HG03575 (cell line): ENCODE measurements around the gene DCUN1D4.

ENCODE experiments used
- ATAC-seq: cut with Tn5 transposase; IDR thresholded peaks from one replicate; pipeline ENCODE4 v1.9.1; 2021; ENCODE audit not compliant: unreplicated experiment, insufficient number of reproducible peaks, low FRiP score; ENCODE audit errors: extremely low read depth

Gene DCUN1D4

DNA sequence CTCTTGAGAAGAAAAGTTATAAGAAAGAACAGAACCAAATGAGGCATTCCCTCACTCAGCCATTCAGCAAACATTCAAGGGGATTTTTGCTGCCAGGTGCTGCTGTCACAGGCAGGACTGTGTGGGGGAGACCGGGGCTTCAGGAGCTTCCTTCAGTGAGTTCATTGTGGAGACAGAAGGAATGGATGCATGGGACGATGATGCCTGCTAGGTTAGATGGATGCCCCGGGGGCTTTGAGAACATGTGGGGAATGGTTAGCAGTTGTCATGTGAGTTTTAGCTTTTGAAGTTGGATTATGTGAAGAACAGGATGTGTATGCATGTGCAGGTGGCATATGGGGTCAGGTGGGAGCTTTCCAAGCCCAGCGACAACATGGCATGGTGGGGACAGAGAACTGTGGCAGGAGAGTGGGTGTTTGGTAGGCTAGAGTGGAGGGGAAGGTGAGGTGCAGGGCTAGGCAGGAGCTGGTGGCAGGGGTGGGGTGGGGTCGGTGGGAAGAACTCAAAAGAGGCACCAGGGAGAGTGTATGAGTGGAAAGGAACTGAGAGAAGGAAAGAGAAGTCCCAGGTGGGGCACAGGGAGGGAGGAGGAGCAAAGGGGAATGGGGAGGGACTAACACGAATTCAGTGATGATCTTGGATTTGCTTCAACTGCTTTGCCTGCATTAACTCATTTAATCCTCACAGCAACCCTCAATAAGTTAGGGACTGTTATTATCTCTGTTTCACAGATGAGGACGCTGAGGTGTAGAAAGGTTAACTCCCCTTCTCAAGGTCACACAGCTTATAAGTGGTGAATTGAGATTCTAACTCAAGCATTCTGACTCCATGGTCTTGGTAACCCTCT is 8.4 kb downstream of the DCUN1D4 start:
- ATAC-seq: no peak

- ATAC-seq: no peak
These were observed 9.0 kb downstream of the DCUN1D4 start for GRCh38 chr4:51851937-51852290.

- ATAC-seq: no peak
These were observed 10.2 kb downstream of the DCUN1D4 start for GRCh38 chr4:51853027-51853682.

- ATAC-seq: no peak
These were observed 12.3 kb downstream of the DCUN1D4 start for GRCh38 chr4:51855270-51855669.

GRCh38 chr4:51855751-51856150 is 12.8 kb downstream of the DCUN1D4 start:
- no peak for ATAC-seq

GRCh38 chr4:51858605-51859202 is 15.8 kb downstream of the DCUN1D4 start:
- no peak for ATAC-seq

DNA sequence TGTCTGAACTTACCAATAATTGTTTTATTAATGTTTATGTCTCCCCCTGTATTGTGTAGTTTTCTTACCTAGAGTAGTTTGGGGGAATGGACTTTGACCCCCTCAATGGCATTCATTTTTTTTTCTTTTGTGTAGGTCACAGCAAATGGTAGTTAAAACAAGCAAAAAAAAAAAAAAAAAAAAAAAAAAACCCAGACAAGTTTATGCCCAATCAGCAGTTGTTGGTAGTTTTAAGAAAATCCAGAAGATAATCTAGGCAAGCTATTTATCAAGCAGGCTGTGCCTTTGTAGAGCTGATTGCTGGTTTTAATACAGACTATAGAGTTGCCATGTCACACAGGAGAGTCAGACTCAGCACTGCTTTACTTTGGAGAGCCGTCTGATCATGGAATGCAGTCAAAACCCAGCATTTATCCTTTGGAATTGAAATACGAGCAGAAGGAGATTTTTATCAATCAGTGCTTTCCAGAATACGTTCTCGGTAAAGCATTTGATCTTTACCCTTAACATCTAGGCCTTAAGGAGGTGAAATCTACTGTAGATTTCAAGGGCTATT is 16.6 kb downstream of the DCUN1D4 start:
- no peak for ATAC-seq

DNA sequence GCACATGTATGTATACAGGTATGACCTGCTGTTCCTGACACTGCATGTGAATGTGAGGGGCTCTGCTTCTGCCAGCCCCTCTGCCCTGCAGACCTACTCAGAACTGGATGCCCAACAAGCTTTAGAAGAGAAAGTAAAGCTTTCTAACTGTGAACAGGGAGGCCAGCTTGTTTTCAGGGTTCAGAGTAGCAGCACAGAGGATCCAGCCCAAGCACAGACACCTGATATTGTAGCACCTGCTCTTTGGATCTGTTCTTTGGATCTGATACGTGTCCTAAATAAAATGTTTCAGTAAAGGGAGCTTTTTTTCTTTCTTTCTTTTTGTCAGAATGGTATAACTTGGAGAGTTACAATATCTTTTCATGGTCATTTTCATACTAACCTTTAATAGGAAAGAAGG is 19.2 kb downstream of the DCUN1D4 start:
- ATAC-seq: no peak

GRCh38 chr4:51862781-51863180 is 19.8 kb downstream of the DCUN1D4 start:
- ATAC-seq: no peak

DNA sequence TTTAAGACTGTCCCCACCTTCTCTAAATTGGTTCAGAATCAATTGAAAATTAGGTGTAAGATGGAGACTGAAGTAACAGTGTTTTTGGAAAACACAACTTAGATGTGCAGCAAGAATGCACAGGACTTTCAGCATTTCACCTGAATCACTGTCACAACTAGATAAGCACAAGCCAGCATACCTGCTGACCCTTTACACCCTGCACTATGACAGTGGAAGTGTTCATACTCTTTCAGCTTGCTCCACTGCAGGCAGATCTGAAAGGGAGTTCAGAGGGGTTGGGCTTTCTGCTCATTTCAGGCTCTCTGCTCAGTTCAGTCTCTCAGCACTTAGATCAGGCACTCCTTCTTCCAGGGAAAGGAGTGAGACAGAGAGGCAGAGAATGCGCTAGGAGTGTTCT is 22.8 kb downstream of the DCUN1D4 start:
- no peak for ATAC-seq

DNA sequence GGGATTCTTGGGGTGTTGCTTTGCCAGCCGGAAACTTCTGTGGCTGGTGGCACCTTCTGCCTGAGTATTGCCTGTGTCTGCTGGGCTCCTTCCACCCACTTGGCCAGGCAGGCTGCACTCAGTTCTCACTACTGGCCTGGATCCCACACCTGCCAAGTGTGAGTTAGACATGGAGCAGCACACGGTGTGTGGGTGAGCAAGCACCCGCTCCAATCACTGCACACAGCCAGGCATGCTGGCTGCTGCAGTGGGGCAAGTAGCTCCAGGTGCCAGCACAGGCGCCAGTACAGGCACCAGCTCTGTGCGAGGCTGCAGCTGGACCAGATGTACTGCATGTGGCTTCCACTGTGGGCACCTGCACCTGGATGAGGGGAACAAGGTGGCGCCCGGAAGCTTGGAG is 23.9 kb downstream of the DCUN1D4 start:
- no peak for ATAC-seq

- ATAC-seq: no peak
These were observed 24.9 kb downstream of the DCUN1D4 start for GRCh38 chr4:51867689-51868448.

- ATAC-seq: no peak
These were observed 25.5 kb downstream of the DCUN1D4 start for GRCh38 chr4:51868449-51868847.

DNA sequence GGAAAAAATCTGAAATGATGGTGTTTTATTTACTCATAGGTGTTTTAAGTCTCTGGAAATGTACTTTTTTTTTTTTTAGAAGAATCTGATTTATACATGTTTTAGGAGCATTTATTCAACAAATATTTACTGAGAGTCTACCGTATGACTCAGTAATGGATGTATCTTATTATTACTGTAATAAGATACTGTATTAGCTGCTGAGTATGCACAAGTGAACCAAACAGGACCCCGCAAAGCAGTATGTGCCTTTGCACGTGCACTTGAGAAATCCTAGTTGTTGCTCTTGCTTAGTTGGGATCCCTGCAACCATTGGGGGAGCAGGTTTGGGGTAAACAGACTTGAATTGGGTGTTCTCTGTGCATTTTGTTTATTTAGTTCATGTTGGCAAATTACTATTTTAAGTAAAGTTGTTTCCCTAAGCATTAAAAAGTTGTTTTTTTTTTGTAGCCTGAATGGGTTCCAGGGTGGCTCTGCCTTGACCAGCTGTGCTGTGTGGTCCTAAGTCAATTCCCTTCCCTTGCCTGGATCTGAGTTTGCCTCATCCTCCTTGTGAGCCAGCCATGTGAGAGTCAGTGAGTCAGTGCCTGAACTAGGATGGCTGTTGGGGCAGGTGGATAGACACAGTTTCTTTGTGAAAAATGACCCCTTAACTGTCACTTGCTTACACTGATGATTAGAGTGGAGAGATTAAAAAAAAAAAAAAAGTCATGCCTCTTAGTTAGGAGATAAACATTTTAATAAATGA is 27.7 kb downstream of the DCUN1D4 start:
- ATAC-seq: no peak

DNA sequence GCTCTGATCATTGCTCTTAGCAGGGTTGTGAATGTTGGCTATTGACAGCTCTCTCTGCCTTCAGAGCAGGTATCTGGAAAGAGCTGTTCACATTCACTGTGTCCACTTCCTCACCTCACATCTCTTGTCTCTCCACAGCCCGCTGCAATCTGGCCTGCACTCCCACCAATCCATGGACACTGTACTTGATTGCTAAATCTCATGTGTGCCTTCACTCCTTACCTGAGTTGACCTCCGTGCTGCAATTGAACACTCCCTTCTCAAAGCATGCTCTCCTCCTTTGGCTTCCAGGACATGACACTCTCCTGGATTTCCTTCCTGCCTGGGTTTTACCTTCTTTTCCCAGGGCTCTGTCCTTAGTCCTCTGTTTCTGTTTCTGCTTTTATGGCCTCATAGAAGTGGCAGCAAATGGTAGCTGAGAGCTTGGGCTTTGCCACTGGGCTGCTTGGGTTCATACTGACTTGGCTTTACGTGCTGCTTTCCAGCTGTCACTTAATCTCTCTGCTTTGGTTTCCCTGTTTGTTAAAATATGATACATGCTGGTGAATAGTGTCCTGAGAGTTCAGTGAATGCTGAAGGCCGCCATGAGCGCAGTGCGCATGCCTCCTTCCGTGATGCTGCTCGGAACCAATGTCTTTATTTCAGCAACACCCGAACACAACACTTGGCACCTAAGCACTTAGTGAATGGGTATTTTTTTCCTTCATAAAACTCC is 29.5 kb downstream of the DCUN1D4 start:
- ATAC-seq: no peak

GRCh38 chr4:51874551-51874950 is 31.6 kb downstream of the DCUN1D4 start:
- ATAC-seq: no peak

- no peak for ATAC-seq
These were observed 35.5 kb downstream of the DCUN1D4 start for GRCh38 chr4:51878431-51878830.
